Mammary epithelial cell (primary cell): ENCODE results near the gene TBX15.

Source experiments
- CTCF ChIP-seq, 2 donors: IDR thresholded peaks in 1 of 2; conservative IDR thresholded peaks in 1 of 2; 2 replicates each; pipeline ENCODE4 v1.5.1; 2011 to 2012; ENCODE audit warnings: inconsistent platforms in 2 of 2, low read length in 2 of 2, mild to moderate bottlenecking in 2 of 2, control low read depth in 1 of 2, low read depth in 1 of 2; ENCODE audit not compliant: insufficient read depth in 1 of 2; ENCODE audit errors: extremely low read depth in 1 of 2
- EZH2 ChIP-seq: IDR thresholded peaks from 2 replicates; pipeline ENCODE4 v1.6.1; 2012; ENCODE audit warnings: low read length, inconsistent platforms, borderline replicate concordance

- TF ChIP-seq EZH2 (no peak), CTCF (conservative IDR thresholded peaks at IDR 0.05 in 1 of 2, IDR thresholded peaks at IDR 0.05 in 1 of 2; ENCODE audit: extremely low read depth in 1 of 2, insufficient read depth in 1 of 2, low read depth in 1 of 2, low read length in 2 of 2) (no peak)
Measured at GRCh38 chr1:118944133-118944532, 44.0 kb downstream of the TBX15 start.
